Liver (tissue), 9 donors: Measurements from ENCODE around the gene ZFAND3. TPM values are rescaled to one million over a fixed set of nuclear protein-coding genes. Genes with fewer than 3 reads are reported as not detected.

Experiments used
- DNase-seq: peaks from one replicate; pipeline ENCODE4 v3.0.0-alpha.2; 2017; ENCODE audit warnings: low spot score
- H3K27ac ChIP-seq, 2 donors: one replicate each; pipeline ENCODE4 v1.7.0; 2013; ENCODE audit warnings: inconsistent platforms in 2 of 2, low read length in 2 of 2, control low read depth in 1 of 2, low read depth in 1 of 2, mild to moderate bottlenecking in 1 of 2
- H3K27me3 ChIP-seq, 4 donors: one replicate each; pipeline versions ENCODE4 v1.6.1 to v1.7.0; 2013; ENCODE audit warnings: low read length in 3 of 4, inconsistent platforms in 1 of 4, mild to moderate bottlenecking in 1 of 4, moderate library complexity in 1 of 4; ENCODE audit not compliant: control insufficient read depth in 4 of 4, insufficient read depth in 4 of 4
- H3K36me3 ChIP-seq, 4 donors: one replicate each; pipeline versions ENCODE4 v1.6.1 to v1.7.0; 2013; ENCODE audit warnings: low read length in 3 of 4, mild to moderate bottlenecking in 3 of 4, low read depth in 1 of 4, moderate library complexity in 1 of 4; ENCODE audit not compliant: control insufficient read depth in 4 of 4, insufficient read depth in 3 of 4
- H3K4me1 ChIP-seq, 4 donors: one replicate each; pipeline versions ENCODE4 v1.6.1 to v1.7.0; 2013; ENCODE audit warnings: low read length in 3 of 4, mild to moderate bottlenecking in 3 of 4, moderate library complexity in 1 of 4; ENCODE audit not compliant: control insufficient read depth in 4 of 4, insufficient read depth in 4 of 4
- H3K4me3 ChIP-seq, 3 donors: one replicate each; pipeline versions ENCODE4 v1.6.1 to v1.7.0; 2013; ENCODE audit warnings: low read length in 3 of 3, control low read depth in 1 of 3, low read depth in 1 of 3, mild to moderate bottlenecking in 1 of 3
- H3K9ac ChIP-seq, 2 donors: one replicate each; pipeline ENCODE4 v1.7.0; 2013; ENCODE audit warnings: low read length in 2 of 2, mild to moderate bottlenecking in 2 of 2, moderate library complexity in 2 of 2, control low read depth in 1 of 2, low read depth in 1 of 2
- H3K9me3 ChIP-seq, 4 donors: one replicate each; pipeline versions ENCODE4 v1.6.1 to v1.7.0; 2013; ENCODE audit warnings: low read length in 3 of 4; ENCODE audit not compliant: control insufficient read depth in 4 of 4
- CTCF ChIP-seq: fragments of 150-350 bp; IDR thresholded peaks from 2 replicates; pipeline ENCODE4 v1.5.1; 2017; ENCODE audit warnings: improper control_type of control experiment, low read depth, low read length; ENCODE audit not compliant: missing input control
- EGR1 ChIP-seq, 2 donors: IDR thresholded peaks; 2 replicates each; pipeline ENCODE4 v1.6.1; 2016 to 2018; ENCODE audit warnings: antibody characterized with exemption in 2 of 2, low read depth in 2 of 2
- FOXA1 ChIP-seq: IDR thresholded peaks from 2 replicates; pipeline ENCODE4 v1.6.1; 2016; ENCODE audit warnings: antibody characterized with exemption
- FOXA2 ChIP-seq: IDR thresholded peaks from 2 replicates; pipeline ENCODE4 v1.6.1; 2016; ENCODE audit warnings: antibody characterized with exemption
- GABPA ChIP-seq, 2 donors: IDR thresholded peaks in 1 of 2; conservative IDR thresholded peaks in 1 of 2; 2 replicates each; pipeline ENCODE4 v1.6.1; 2016; ENCODE audit warnings: antibody characterized with exemption in 2 of 2, mild to moderate bottlenecking in 1 of 2, moderate library complexity in 1 of 2
- HNF4A ChIP-seq, 2 donors: conservative IDR thresholded peaks; 2 replicates each; pipeline ENCODE4 v1.6.1; 2016; ENCODE audit warnings: antibody characterized with exemption in 2 of 2, mild to moderate bottlenecking in 2 of 2
- HNF4G ChIP-seq: IDR thresholded peaks from 2 replicates; pipeline ENCODE4 v1.6.1; 2016; ENCODE audit warnings: antibody characterized with exemption
- JUND ChIP-seq, 2 donors: IDR thresholded peaks; 2 replicates each; pipeline ENCODE4 v1.6.1; 2016; ENCODE audit warnings: antibody characterized with exemption in 2 of 2
- MAX ChIP-seq: IDR thresholded peaks from 2 replicates; pipeline ENCODE4 v1.6.1; 2016; ENCODE audit warnings: antibody characterized with exemption
- NR2F2 ChIP-seq: IDR thresholded peaks from 2 replicates; pipeline ENCODE4 v1.6.1; 2016; ENCODE audit warnings: antibody characterized with exemption
- RAD21 ChIP-seq, 2 donors: IDR thresholded peaks; 2 replicates each; pipeline ENCODE4 v1.6.1; 2016; ENCODE audit warnings: antibody characterized with exemption in 2 of 2, mild to moderate bottlenecking in 2 of 2
- RXRA ChIP-seq, 2 donors: IDR thresholded peaks; 2 replicates each; pipeline ENCODE4 v1.6.1; 2017 to 2018; ENCODE audit warnings: antibody characterized with exemption in 2 of 2, mild to moderate bottlenecking in 1 of 2
- SP1 ChIP-seq: IDR thresholded peaks from 2 replicates; pipeline ENCODE4 v1.6.1; 2018; ENCODE audit warnings: antibody characterized with exemption, mild to moderate bottlenecking
- TAF1 ChIP-seq: conservative IDR thresholded peaks from 2 replicates; pipeline ENCODE4 v1.6.1; 2016; ENCODE audit warnings: antibody characterized with exemption, mild to moderate bottlenecking
- YY1 ChIP-seq: IDR thresholded peaks from 2 replicates; pipeline ENCODE4 v1.6.1; 2016; ENCODE audit warnings: antibody characterized with exemption, mild to moderate bottlenecking
- ZBTB33 ChIP-seq: IDR thresholded peaks from 2 replicates; pipeline ENCODE4 v1.6.1; 2016; ENCODE audit warnings: antibody characterized with exemption
- WGBS: extraction: QIAGEN DNeasy Blood & Tissue Kit; methylation state at CpG from one replicate; pipeline ENCODE4 v1.1.7; 2013; 5-methylcytosine and 5-hydroxymethylcytosine counted together
- polyA plus RNA-seq, 2 donors: library from polyadenylated mRNA; stranded (reverse) in 1 of 2; unstranded in 1 of 2; fragments of 200-250 nt in 1 of 2; fragments of >200 nt in 1 of 2; fragmentation: Nextera tagmentation in 1 of 2; extraction: Ambion mirVana in 1 of 2; gene quantifications; one replicate each; pipeline versions ENCODE4 v1.2.1 to v1.2.3, GENCODE V29; 2013 to 2015
- total RNA-seq, 2 donors: library from RNA; depleted of rRNA; stranded (reverse); fragments of >200 nt; gene quantifications; one replicate each; pipeline ENCODE4 v1.2.3, GENCODE V29; 2014
- TF ChIP-seq, protein P1 (sequence below): IDR thresholded peaks from 2 replicates; pipeline ENCODE4 v1.6.1; 2016; ENCODE audit warnings: antibody characterized with exemption
- donor health status: healthy.
- donor health status: healthy.
- donor health status: healthy.
- donor health status: healthy.
- donor health status: healthy.

Gene ZFAND3
- total and polyA plus RNA-seq, 4 donors, result 7.7 to 37.5 (median 23.1) TPM

GRCh38 chr6:38148606-38149005, 329.1 kb downstream of the ZFAND3 start:
- Histone ChIP-seq H3K4me1 (no peaks in the 10 kb centered on the region), H3K4me3 (no peak overlapping the region), H3K27ac (no peak overlapping the region), H3K9me3 (no peaks in the 10 kb centered on the region), H3K36me3 (peaks cover 8 to 18% (median 10%) of the 10 kb centered on the region in 4 donors), H3K27me3 (no peaks in the 10 kb centered on the region), H3K9ac (no peak overlapping the region)
- DNase-seq, result no peak
- 89% methylated on average over 2 of the region's 2 CpGs for WGBS
- TF ChIP-seq HNF4G (no peak), YY1 (no peak), FOXA2 (no peak), SP1 (no peak), NR2F2 (no peak), EGR1 (IDR thresholded peaks at IDR 0.05; ENCODE audit: low read depth in 2 of 2) (no peak), RXRA (IDR thresholded peaks at IDR 0.05) (no peak), RAD21 (IDR thresholded peaks at IDR 0.05) (no peak), JUND (IDR thresholded peaks at IDR 0.05) (no peak), GABPA (IDR thresholded peaks at IDR 0.05 in 1 of 2, conservative IDR thresholded peaks at IDR 0.05 in 1 of 2) (no peak), HNF4A (conservative IDR thresholded peaks at IDR 0.05) (no peak), ZBTB33 (no peak), TAF1 (no peak)
- TF ChIP-seq, protein P1, sequence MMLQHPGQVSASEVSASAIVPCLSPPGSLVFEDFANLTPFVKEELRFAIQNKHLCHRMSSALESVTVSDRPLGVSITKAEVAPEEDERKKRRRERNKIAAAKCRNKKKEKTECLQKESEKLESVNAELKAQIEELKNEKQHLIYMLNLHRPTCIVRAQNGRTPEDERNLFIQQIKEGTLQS, result no peak

GRCh38 chr6:38149531-38149930, 330.0 kb downstream of the ZFAND3 start:
- TF ChIP-seq GABPA (IDR thresholded peaks at IDR 0.05 in 1 of 2, conservative IDR thresholded peaks at IDR 0.05 in 1 of 2) (no peak), ZBTB33 (no peak), HNF4A (conservative IDR thresholded peaks at IDR 0.05) (no peak), FOXA2 (no peak), YY1 (no peak), FOXA1 (no peak), HNF4G (no peak), SP1 (no peak), CTCF (no peak), MAX (no peak), TAF1 (no peak)
- WGBS, result 95% methylated on average over 2 of the region's 2 CpGs
- Histone ChIP-seq H3K27ac (no peak overlapping the region), H3K4me1 (no peaks in the 10 kb centered on the region), H3K9ac (no peak overlapping the region), H3K27me3 (no peaks in the 10 kb centered on the region), H3K9me3 (no peaks in the 10 kb centered on the region), H3K36me3 (peaks cover 8 to 17% (median 9%) of the 10 kb centered on the region in 4 donors), H3K4me3 (no peak overlapping the region)
- DNase-seq, result no peak
